SU-DHL-6 (cell line): Measurements from ENCODE around the gene SMAD3.

Source experiments
- CTCF ChIP-seq: fragments of 200-600 bp; sonication (generic); IDR thresholded peaks from one replicate; pipeline ENCODE4 v1.5.1; 2017; ENCODE audit warnings: antibody characterized with exemption, mild to moderate bottlenecking, low read length, moderate library complexity; ENCODE audit not compliant: insufficient read depth, poor library complexity, severe bottlenecking
- EZH2phosphoT487 ChIP-seq: fragments of 200-600 bp; sonication (generic), shearing (Covaris generic); conservative IDR thresholded peaks from 2 replicates; pipeline ENCODE4 v1.6.1; 2018; ENCODE audit warnings: mild to moderate bottlenecking, antibody characterized with exemption, low read length, moderate library complexity, mixed read lengths

DNA sequence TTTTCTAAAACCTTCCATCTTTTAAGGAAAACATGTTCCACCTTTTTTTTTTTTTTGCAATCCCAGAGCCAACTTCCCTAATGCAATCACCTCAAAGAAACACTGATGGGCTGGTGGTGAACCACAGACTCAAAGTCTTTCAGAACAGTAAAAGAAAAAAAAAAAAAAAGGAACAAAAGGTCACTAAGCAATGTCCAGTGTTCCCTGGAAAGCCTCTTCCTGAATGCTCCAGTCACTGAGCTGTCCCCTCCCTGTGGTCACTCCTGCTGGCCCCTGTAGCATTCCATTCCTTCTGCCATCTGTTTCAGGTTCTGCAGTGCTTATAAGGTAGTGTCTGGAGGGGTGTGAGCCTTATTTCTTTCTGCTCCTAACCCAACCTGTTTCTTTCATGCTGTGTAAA, 135.7 kb downstream of the SMAD3 start:
- TF ChIP-seq CTCF (no peak), EZH2phosphoT487 (no peak)
